ENCODE results near the gene REXO5. TPM values are rescaled to one million over a fixed set of nuclear protein-coding genes. Genes with fewer than 3 reads are reported as not detected.

REXO5 gene
- total and polyA plus RNA-seq, 2 donors (not counting 3 experiments of a cell fraction or from before 2014, with no cell fraction given), result 2.3 to 11.5 TPM

DNA sequence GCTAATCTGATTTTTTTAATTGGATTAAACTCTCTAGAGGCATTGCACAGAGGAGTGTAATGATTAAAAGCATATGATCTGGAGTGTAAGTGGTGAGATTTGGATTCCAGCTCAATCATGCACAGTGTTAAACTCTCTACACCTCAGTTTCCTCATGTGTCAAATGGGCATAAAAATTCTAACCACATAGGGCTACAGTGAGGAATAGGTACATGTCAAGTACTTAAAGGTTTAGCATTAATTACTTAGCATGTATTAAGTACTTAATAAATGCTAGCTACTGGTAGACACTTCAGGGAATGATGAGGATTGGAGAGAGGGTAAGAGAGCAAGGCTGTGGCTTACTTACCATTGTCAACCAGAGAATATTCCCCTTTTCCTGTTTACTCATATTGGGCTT lies 17.2 kb upstream of the REXO5 start:
- H3K36me3 ChIP-seq (ENCODE audit: control insufficient read depth in 2 of 2, extremely low read depth in 1 of 2, insufficient read depth in 2 of 2, low read length in 2 of 2), result no peaks in the 10 kb centered on the region
- no peaks in the 10 kb centered on the region for H3K9me1 ChIP-seq (replicated peaks; ENCODE audit: control insufficient read depth, extremely low read depth, insufficient read depth, low read length)
- POLR2A ChIA-PET, result no interaction called here
- H4K20me1 ChIP-seq (replicated peaks; ENCODE audit: control insufficient read depth, extremely low read depth, insufficient read depth, low read length), result no peaks in the 10 kb centered on the region
- dilution Hi-C loops (cut with MboI; ENCODE audit: extremely low pct_ligation_motif_present, low sequenced_read_pairs) (no loop called here), intact Hi-C loops (cut with micrococcal nuclease) (no loop called here)
- no peak overlapping the region for H3K9ac ChIP-seq (replicated peaks; ENCODE audit: extremely low read depth, insufficient read depth, low read length)
- FAIRE-seq (peak; percentile 63), DNase-seq (ENCODE audit: low read depth, low spot score) (no peak)
- no peaks in the 10 kb centered on the region for H3K9me3 ChIP-seq (replicated peaks; ENCODE audit: control insufficient read depth, insufficient read depth, low read length)
- H3K4me1 ChIP-seq (ENCODE audit: control insufficient read depth, extremely low read depth, insufficient read depth, low read length), result no peaks in the 10 kb centered on the region
- H3K4me3 ChIP-seq (replicated peaks in 1 of 3; ENCODE audit: insufficient read depth in 1 of 3, low read depth in 1 of 3, low read length in 3 of 3), result no peak overlapping the region
- H3K27ac ChIP-seq (ENCODE audit: insufficient read depth, low read depth, low read length), result no peak overlapping the region
- no peaks in the 10 kb centered on the region for H3K27me3 ChIP-seq (ENCODE audit: control insufficient read depth in 2 of 2, insufficient read depth in 2 of 2, low read length in 2 of 2)
- no TSS peak for BruUV-seq (replicated peaks)
- H3K79me2 ChIP-seq (ENCODE audit: control insufficient read depth, insufficient read depth, low read length), result no peaks in the 10 kb centered on the region
- CTCF ChIA-PET, result interaction anchor here (1.2 to 1.3 kb wide), 2 partner anchors 11 to 18 kb away, joined by 4 read pairs; partner anchors contain the start of genes ERI2 and REXO5
- H2AFZ ChIP-seq (ENCODE audit: low read depth, low read length), result no peak overlapping the region
- H3K4me2 ChIP-seq (ENCODE audit: insufficient read depth, low read length), result no peak overlapping the region
- TF ChIP-seq JUN (IDR thresholded peaks at IDR 0.05; ENCODE audit: borderline replicate concordance, insufficient read depth, insufficient read length, low read depth), result no peak
- no peak for TF ChIP-seq EZH2 (IDR thresholded peaks at IDR 0.05; ENCODE audit: borderline replicate concordance, low read depth, low read length, severe bottlenecking)

DNA sequence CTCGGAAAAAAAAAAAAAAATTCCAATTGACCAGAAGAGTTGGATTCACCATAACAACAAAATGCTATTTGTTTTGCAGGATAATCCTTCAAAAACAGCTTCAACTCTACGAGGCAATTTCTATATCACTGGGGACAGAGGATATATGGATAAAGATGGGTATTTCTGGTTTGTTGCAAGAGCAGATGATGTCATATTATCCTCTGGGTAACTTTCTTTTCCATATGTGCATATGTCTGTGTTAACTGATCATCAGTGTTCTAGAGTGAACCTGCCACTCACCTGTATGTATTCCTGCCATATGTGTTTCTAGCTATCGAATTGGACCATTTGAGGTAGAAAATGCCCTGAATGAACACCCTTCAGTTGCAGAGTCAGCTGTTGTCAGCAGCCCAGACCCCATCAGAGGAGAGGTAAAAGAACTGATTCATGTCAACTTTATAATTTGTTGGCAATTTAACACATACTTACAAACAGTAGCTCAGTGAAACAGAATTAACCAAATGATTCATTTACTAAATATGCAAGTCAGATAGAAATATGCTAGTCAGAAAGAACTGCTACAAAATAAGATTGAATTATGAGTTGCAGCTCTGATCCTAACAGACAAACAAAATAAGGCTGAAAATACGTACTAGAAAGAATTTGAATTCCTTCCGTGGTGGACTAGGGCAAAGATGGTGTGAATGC lies 14.3 kb upstream of the REXO5 start:
- H3K4me2 ChIP-seq (ENCODE audit: insufficient read depth, low read length), result no peak overlapping the region
- no peaks in the 10 kb centered on the region for H3K9me1 ChIP-seq (replicated peaks; ENCODE audit: control insufficient read depth, extremely low read depth, insufficient read depth, low read length)
- FAIRE-seq (no peak), DNase-seq (ENCODE audit: low read depth, low spot score) (no peak)
- H3K4me1 ChIP-seq (ENCODE audit: control insufficient read depth, extremely low read depth, insufficient read depth, low read length), result no peaks in the 10 kb centered on the region
- CTCF ChIA-PET, result interaction anchor here (1.2 to 1.7 kb wide), 2 partner anchors 18 to 51 kb away, joined by 3 to 10 read pairs; partner anchors contain the start of gene THUMPD1
- H3K79me2 ChIP-seq (ENCODE audit: control insufficient read depth, insufficient read depth, low read length), result no peaks in the 10 kb centered on the region
- intact Hi-C loops (cut with micrococcal nuclease), result no loop called here
- BruUV-seq (replicated peaks), result no TSS peak
- no peaks in the 10 kb centered on the region for H3K36me3 ChIP-seq (ENCODE audit: control insufficient read depth in 2 of 2, extremely low read depth in 1 of 2, insufficient read depth in 2 of 2, low read length in 2 of 2)
- POLR2A ChIA-PET, result no interaction called here
- no peak overlapping the region for H3K4me3 ChIP-seq (replicated peaks in 1 of 3; ENCODE audit: insufficient read depth in 1 of 3, low read depth in 1 of 3, low read length in 3 of 3)
- H3K9ac ChIP-seq (replicated peaks; ENCODE audit: extremely low read depth, insufficient read depth, low read length), result no peak overlapping the region
- H3K27ac ChIP-seq (ENCODE audit: insufficient read depth, low read depth, low read length), result no peak overlapping the region
- no peak for TF ChIP-seq GATA2 (IDR thresholded peaks at IDR 0.05; ENCODE audit: insufficient read depth, insufficient read length, low read depth, low read length)
- no peak for TF ChIP-seq MYC (IDR thresholded peaks at IDR 0.05; ENCODE audit: low read depth, low read length)
- no peak for TF ChIP-seq POLR2A (IDR thresholded peaks at IDR 0.05; ENCODE audit: low read depth, low read length)
- TF ChIP-seq, protein P1, sequence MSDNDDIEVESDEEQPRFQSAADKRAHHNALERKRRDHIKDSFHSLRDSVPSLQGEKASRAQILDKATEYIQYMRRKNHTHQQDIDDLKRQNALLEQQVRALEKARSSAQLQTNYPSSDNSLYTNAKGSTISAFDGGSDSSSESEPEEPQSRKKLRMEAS (IDR thresholded peaks at IDR 0.05; ENCODE audit: insufficient read depth, insufficient read length), result no peak
- H3K9me3 ChIP-seq (replicated peaks; ENCODE audit: control insufficient read depth, insufficient read depth, low read length), result no peaks in the 10 kb centered on the region
- no peak overlapping the region for H2AFZ ChIP-seq (ENCODE audit: low read depth, low read length)
- no peaks in the 10 kb centered on the region for H3K27me3 ChIP-seq (ENCODE audit: control insufficient read depth in 2 of 2, insufficient read depth in 2 of 2, low read length in 2 of 2)
- H4K20me1 ChIP-seq (replicated peaks; ENCODE audit: control insufficient read depth, extremely low read depth, insufficient read depth, low read length), result no peaks in the 10 kb centered on the region
- dilution Hi-C loops (cut with MboI; ENCODE audit: extremely low pct_ligation_motif_present, low sequenced_read_pairs), result no loop called here

Measured in endothelial cell of umbilical vein (primary cell).